CD4-positive, alpha-beta T cell treated with Interleukin-2 at 100 ng/mL for 4 hours (primary cell): ENCODE measurements around the gene KLF9.
"Not testable (repeated sequence)": the region's sequence is repeated elsewhere in the genome, so short reads cannot be mapped to it uniquely, and the experiment has no call there.

ENCODE experiments used
- DNase-seq: peaks from one replicate; pipeline ENCODE4 v3.0.0-alpha.2; 2020; ENCODE audit warnings: low spot score

The KLF9 gene

GRCh38 chr9:70405808-70406433, 8.5 kb downstream of the KLF9 start:
- DNase-seq = no peak

DNA sequence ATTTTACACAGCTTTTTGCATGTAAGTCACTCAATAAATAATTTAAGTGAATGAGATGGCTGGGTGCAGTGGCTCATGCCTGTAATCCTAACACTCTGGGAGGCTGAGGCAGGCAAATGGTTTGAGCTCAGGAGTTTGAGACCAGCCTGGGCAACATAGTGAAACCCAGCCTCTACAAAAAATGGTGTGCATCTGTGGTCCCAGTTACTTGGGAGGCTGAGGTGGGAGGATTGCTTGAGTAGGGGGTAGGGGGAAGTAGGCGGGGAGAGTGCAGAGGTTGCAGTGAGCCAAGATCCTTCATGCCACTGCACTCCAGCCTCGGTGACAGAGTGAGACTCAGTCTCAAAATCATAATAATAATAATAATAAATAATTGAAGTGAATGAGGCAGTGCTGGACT, 10.2 kb downstream of the KLF9 start:
- no peak for DNase-seq

GRCh38 chr9:70403618-70404025, 10.8 kb downstream of the KLF9 start:
- DNase-seq = no peak

GRCh38 chr9:70403166-70403565, 11.3 kb downstream of the KLF9 start:
- DNase-seq = no peak

- no peak for DNase-seq
Observed at GRCh38 chr9:70402213-70402612, 12.2 kb downstream of the KLF9 start.

- DNase-seq = not testable (repeated sequence)
Observed at GRCh38 chr9:70401241-70401640, 13.2 kb downstream of the KLF9 start.

- DNase-seq = no peak
Observed at GRCh38 chr9:70400107-70400892, 14.2 kb downstream of the KLF9 start.

DNA sequence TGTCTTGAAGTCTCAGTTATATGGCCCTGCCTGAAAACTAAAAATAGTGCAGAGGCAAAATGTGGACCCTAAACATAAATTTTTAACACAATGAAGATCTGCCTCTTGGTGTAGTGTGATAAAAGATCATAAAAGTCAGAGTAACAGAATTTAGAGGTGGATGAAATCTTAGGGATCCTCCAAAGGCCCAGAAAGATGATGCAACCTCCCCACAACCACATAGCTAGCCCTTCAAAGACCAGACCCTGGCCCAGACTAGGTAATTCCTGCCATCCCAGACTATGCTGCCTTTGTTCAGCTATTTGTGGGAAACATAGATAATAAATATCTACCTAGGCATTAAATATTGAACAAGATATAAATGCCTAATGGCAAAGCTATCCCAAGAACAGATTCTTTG, 15.3 kb downstream of the KLF9 start:
- DNase-seq = no peak

GRCh38 chr9:70398145-70398556, 16.3 kb downstream of the KLF9 start:
- DNase-seq = peak; percentile 55

GRCh38 chr9:70395652-70396051, 18.8 kb downstream of the KLF9 start:
- DNase-seq = no peak

DNA sequence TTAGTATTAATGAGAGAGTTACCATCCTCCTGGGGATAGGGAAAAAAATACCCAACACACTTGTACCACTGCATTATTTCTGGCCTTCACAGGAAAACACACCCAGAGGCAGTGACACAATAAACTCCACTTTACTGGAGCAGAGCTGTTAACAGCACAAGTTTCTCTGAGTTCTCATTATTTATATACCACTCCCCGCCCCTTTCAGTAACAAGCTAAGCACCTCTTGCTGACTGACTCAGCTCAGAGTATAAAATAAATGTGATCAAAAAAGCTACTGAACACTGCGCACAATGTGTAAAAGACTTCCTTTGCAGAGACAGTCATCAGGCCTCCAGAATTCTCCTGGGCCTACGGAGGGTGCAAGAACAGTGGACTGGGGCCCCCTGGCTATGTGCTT, 21.6 kb downstream of the KLF9 start:
- DNase-seq = no peak

GRCh38 chr9:70392189-70392588, 22.3 kb downstream of the KLF9 start:
- DNase-seq = no peak

- no peak for DNase-seq
Observed at GRCh38 chr9:70390933-70391341, 23.5 kb downstream of the KLF9 start.

DNA sequence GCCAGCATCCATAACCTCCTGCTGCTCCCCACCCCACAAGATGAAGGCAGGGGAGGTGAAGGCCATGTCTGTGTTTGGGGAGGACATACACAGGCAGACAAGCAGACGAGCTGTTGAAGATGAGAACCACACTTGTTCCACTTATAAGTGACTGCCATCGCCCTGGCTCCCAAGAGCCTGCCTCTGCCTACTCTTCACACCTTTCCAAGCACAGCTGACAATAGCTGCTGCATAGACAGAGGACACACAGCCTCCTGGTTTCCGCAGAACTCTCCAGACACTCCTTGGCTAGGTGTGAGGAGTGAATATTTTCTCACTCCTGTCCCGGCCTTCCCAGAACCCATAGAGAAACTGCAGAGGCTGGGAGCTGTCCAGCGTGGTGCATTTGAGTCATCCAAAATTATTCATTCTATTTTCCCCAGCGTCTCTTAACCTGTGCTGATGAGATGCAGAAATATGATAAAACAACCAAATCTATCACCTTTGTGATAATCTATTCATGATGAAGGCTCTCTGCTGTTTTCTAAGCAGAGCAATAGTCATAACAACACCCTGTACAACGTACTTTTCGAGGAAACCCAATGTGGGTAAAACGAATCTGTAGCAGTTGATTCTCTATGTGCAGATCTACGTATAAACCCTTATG, 24.7 kb downstream of the KLF9 start:
- no peak for DNase-seq

- DNase-seq = no peak
Observed at GRCh38 chr9:70389188-70389587, 25.3 kb downstream of the KLF9 start.

- DNase-seq = no peak
Observed at GRCh38 chr9:70387663-70388062, 26.8 kb downstream of the KLF9 start.

GRCh38 chr9:70385426-70385825, 29.0 kb downstream of the KLF9 start:
- no peak for DNase-seq

- no peak for DNase-seq
Observed at GRCh38 chr9:70382709-70383605, 31.5 kb downstream of the KLF9 start.

- no peak for DNase-seq
Observed at GRCh38 chr9:70382046-70382708, 32.3 kb downstream of the KLF9 start.

DNA sequence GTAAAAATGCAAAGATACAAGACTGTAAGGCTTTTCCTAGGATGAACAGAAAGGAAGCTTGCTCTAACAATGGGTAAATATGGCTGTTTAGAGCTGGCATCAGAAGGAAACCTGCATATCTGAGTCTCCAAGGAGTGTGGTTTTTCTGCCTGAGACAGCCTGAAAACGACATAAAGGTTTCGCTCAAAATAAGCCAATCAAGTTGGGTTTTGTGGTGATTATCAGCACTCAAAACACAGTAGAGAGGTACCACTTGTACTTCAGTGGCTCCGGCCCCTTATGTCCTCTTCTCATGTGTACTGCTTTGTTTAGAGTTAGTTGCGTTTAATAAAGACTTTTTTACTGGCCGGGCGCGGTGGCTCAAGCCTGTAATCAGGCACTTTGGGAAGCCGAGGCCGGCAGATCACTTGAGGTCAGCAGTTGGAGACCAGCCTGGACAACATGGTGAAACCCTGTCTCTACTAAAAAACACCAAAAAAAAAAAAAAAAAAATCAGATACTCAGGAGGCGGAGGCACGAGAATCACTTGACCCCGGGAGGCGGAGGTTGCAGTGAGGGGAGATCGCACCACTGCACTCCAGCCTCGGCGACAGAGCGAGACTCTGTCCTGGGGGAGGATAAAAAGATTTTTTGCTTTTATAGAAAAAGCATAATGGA, 39.4 kb downstream of the KLF9 start:
- DNase-seq = no peak

GRCh38 chr9:70367305-70367930, 47.0 kb downstream of the KLF9 start:
- DNase-seq = no peak
